A673 (cell line): ENCODE results near the gene GUCD1. TPM values are rescaled to one million over a fixed set of nuclear protein-coding genes. Genes with fewer than 3 reads are reported as not detected.

ENCODE experiments used
- BruUV-seq: library from RNA; stranded (reverse); fragments of 400-500 nt; replicated peaks from 2 replicates; lab custom pipeline; 2021; lab: Mats Ljungman, UMichigan
- CTCF ChIA-PET: fragments of 300-600 bp; sonication (Branson Sonifier 250); formaldehyde crosslinking; loops from one replicate; lab custom pipeline; 2022; ENCODE audit warnings: antibody characterized with exemption; lab: Charles Lee
- POLR2A ChIA-PET: fragments of 300-600 bp; sonication (Branson Sonifier 250); formaldehyde crosslinking; loops from one replicate; lab custom pipeline; 2022; ENCODE audit warnings: antibody characterized with exemption; ENCODE audit not compliant: low non-redundant PET; lab: Charles Lee
- DNase-seq: peaks from one replicate; pipeline ENCODE4 v3.0.0-alpha.2; 2015; ENCODE audit warnings: low spot score
- H3K27ac ChIP-seq: fragments of 200-600 bp; sonication (generic); 2 replicates; pipeline ENCODE4 v1.5.1; 2016; ENCODE audit warnings: mixed run types, low read depth, mild to moderate bottlenecking, mixed read lengths, antibody characterized with exemption, low read length; ENCODE audit not compliant: poor library complexity, severe bottlenecking
- H3K27me3 ChIP-seq: fragments of 200-600 bp; sonication (generic); replicated peaks from 2 replicates; pipeline ENCODE4 v1.6.1; 2017; ENCODE audit warnings: mixed run types, low read depth, mild to moderate bottlenecking, mixed read lengths, antibody characterized with exemption, low read length; ENCODE audit not compliant: insufficient read depth, poor library complexity
- H3K36me3 ChIP-seq: fragments of 200-600 bp; sonication (generic); 2 replicates; pipeline ENCODE4 v1.6.1; 2016; ENCODE audit warnings: mixed run types, mild to moderate bottlenecking, mixed read lengths, antibody characterized with exemption, low read length; ENCODE audit not compliant: insufficient read depth, poor library complexity, severe bottlenecking
- H3K4me1 ChIP-seq: fragments of 200-600 bp; sonication (generic); 2 replicates; pipeline ENCODE4 v1.6.1; 2017; ENCODE audit warnings: mixed run types, mild to moderate bottlenecking, mixed read lengths, antibody characterized with exemption, low read length; ENCODE audit not compliant: insufficient read depth, poor library complexity, severe bottlenecking
- H3K4me3 ChIP-seq: fragments of 200-600 bp; sonication (generic); 2 replicates; pipeline ENCODE4 v1.5.1; 2016; ENCODE audit warnings: low read depth, mixed run types, mild to moderate bottlenecking, mixed read lengths, low read length; ENCODE audit not compliant: poor library complexity, severe bottlenecking
- H3K9me3 ChIP-seq: fragments of 200-600 bp; sonication (generic); 2 replicates; pipeline ENCODE4 v1.6.1; 2016; ENCODE audit warnings: mixed run types, low read depth, mild to moderate bottlenecking, mixed read lengths, antibody characterized with exemption, low read length; ENCODE audit not compliant: poor library complexity, severe bottlenecking
- EZH2 ChIP-seq: fragments of 200-600 bp; sonication (generic); IDR thresholded peaks from 2 replicates; pipeline ENCODE4 v1.6.1; 2017; ENCODE audit warnings: borderline replicate concordance, low read depth, mild to moderate bottlenecking, mixed read lengths, antibody characterized with exemption, low read length; ENCODE audit not compliant: poor library complexity, severe bottlenecking
- intact Hi-C: fragments of 100-400 bp; cut with micrococcal nuclease; formaldehyde crosslinking; loops from one replicate; pipeline ENCODE4 v1.10.0; 2022; ENCODE audit not compliant: unreplicated experiment
- total RNA-seq: library from RNA; stranded (reverse); gene quantifications from 2 replicates; pipeline ENCODE4 v1.2.3, GENCODE V29; 2021
- TF ChIP-seq, protein P1 (sequence below): fragments of 300-800, 200-600 bp; sonication (generic); conservative IDR thresholded peaks from 2 replicates; pipeline ENCODE4 v1.5.1; 2017; ENCODE audit warnings: low read depth, mild to moderate bottlenecking, antibody characterized with exemption, low read length, moderate library complexity, mixed read lengths

Gene GUCD1
- total RNA-seq, 1 experiment from 2014 or later: 70.5 TPM

DNA sequence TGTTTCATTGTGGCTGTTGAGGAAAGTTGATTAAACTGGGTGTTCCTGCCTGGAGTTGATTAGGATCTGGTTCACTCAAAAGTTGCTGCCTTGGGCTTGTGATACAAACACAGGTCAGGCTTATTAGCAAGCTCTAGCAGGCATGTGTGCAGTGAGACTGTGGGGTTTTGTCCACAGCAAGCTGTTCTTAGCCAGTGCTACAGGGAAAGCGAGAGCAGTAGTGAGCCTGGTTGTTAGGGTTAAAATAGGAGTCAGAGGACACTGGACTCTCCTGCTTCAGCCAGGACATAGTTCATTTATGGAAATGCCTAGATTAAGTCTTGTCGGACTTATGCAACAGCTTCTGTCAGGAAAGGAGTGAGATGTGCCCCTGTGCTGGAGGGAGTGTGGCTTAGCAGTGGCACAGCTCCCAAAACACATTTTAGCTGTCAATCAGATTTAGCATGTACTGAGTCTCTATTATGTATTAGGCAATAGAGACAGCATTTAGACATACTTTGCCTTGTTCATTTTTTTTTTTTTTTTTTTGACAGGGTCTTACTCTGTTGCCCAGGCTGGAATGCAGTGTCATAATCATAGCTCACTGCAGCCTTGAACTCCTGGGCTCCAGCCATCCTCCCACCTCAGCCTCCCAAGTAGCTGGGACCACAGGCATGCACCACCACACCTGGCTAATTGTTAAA, 9.6 kb upstream of the GUCD1 start:
- BruUV-seq: no TSS peak
- no peak overlapping the region for H3K27ac ChIP-seq
- CTCF ChIA-PET: no interaction called here

DNA sequence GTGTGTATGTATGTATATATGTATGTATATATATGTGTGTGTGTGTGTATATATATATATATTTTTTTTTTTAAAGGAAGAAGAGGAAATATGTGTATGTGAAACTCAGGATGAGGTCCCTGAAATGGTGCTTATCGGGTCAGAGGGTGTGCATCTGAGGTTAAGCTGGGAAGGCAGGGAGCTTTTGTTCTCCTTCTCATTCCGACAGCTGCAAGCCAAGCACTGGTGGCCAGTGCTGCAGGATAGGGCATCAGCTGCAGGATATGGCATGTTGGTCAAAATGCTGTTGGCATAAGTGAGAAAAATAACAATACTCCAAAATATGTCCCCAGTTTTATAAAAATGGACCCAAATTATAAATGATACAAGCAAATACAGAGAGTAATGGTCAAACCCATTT, 8.3 kb upstream of the GUCD1 start:
- no peak for TF ChIP-seq EZH2
- TF ChIP-seq, protein P1, sequence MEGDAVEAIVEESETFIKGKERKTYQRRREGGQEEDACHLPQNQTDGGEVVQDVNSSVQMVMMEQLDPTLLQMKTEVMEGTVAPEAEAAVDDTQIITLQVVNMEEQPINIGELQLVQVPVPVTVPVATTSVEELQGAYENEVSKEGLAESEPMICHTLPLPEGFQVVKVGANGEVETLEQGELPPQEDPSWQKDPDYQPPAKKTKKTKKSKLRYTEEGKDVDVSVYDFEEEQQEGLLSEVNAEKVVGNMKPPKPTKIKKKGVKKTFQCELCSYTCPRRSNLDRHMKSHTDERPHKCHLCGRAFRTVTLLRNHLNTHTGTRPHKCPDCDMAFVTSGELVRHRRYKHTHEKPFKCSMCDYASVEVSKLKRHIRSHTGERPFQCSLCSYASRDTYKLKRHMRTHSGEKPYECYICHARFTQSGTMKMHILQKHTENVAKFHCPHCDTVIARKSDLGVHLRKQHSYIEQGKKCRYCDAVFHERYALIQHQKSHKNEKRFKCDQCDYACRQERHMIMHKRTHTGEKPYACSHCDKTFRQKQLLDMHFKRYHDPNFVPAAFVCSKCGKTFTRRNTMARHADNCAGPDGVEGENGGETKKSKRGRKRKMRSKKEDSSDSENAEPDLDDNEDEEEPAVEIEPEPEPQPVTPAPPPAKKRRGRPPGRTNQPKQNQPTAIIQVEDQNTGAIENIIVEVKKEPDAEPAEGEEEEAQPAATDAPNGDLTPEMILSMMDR: no peak
- ChIA-PET CTCF (no interaction called here), POLR2A (no interaction called here)
- no peak for DNase-seq
- Histone ChIP-seq H3K27me3 (no peaks in the 10 kb centered on the region), H3K27ac (peak overlapping the region; percentile 42), H3K9me3 (no peaks in the 10 kb centered on the region), H3K4me1 (peaks cover 4% of the 10 kb centered on the region), H3K4me3 (no peak overlapping the region), H3K36me3 (peaks cover 58% of the 10 kb centered on the region)
- intact Hi-C loops: no loop called here
- BruUV-seq: no TSS peak

More for the DNA sequence above, 9.6 kb upstream of the GUCD1 start:
- Histone ChIP-seq H3K4me3 (no peak overlapping the region), H3K36me3 (peaks cover 55% of the 10 kb centered on the region), H3K9me3 (no peaks in the 10 kb centered on the region), H3K4me1 (peaks cover 4% of the 10 kb centered on the region), H3K27me3 (no peaks in the 10 kb centered on the region)
- peak; percentile 40 for DNase-seq
- intact Hi-C loops: no loop called here
- TF ChIP-seq EZH2: no peak
- TF ChIP-seq, protein P1: no peak
- POLR2A ChIA-PET: no interaction called here

DNA sequence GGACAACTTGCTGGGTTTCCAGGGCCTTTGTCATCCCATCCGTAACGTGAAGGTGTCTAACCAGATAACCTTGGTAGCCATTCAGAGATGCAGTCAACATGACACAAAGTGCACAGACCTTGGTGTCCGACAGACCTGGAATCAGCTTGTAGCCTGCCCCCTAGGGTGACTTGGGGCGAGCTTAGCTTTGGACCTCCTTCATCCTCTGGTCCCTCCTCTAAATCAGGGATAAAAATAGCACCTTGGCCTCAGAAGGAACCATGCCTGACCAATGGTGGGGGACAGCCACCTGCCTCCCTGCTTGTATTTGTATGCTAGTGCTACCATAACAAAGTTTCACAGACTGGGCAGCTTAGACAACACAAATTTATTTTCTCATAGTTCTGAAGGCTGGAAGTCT, 4.5 kb upstream of the GUCD1 start:
- CTCF ChIA-PET: no interaction called here
- TF ChIP-seq EZH2: no peak
- no peaks in the 10 kb centered on the region for H3K27me3 ChIP-seq
- no peak for DNase-seq
- H3K4me3 ChIP-seq: no peak overlapping the region
- peaks cover 12% of the 10 kb centered on the region for H3K4me1 ChIP-seq
- no peak overlapping the region for H3K27ac ChIP-seq
- H3K36me3 ChIP-seq: peaks cover 51% of the 10 kb centered on the region
- no peaks in the 10 kb centered on the region for H3K9me3 ChIP-seq
- no TSS peak for BruUV-seq
- POLR2A ChIA-PET: interaction anchor here (0.6 kb wide), 1 partner anchor 98 kb away, joined by 4 read pairs; no protein-coding TSS in a partner anchor
- intact Hi-C loops: no loop called here
